GM10266 (cell line): Measurements from ENCODE around the gene B3GALT5.

Experiments
- DNase-seq: peaks from one replicate; pipeline ENCODE4 v3.0.0; 2012; ENCODE audit errors: extremely low spot score
- TF ChIP-seq, protein P1 (sequence below): IDR thresholded peaks from 2 replicates; pipeline ENCODE4 v1.5.1; 2012; ENCODE audit warnings: mild to moderate bottlenecking, low read depth; ENCODE audit not compliant: control insufficient read depth, insufficient read depth; ENCODE audit errors: missing control alignments

Gene B3GALT5

DNA sequence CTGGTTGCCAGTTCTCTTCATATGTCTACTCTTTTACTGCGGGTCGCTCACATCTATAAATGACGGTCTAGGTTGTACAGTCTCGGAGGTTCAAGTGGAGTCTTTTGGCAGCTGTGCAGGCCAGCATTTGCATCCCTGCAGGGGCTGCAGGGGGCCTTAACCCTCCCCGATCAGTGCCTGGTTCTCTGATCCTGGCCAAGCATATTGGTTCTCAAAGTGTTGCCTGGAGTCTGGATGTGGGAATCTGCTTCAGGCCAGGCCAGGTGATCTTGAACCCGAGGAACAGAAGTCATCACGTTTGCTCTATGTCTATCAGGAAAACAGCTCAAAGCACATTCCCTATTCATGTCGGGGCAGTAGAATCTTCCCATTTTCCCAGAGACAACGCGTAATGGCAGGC lies 21.8 kb downstream of the B3GALT5 start:
- no peak for DNase-seq
- TF ChIP-seq, protein P1, sequence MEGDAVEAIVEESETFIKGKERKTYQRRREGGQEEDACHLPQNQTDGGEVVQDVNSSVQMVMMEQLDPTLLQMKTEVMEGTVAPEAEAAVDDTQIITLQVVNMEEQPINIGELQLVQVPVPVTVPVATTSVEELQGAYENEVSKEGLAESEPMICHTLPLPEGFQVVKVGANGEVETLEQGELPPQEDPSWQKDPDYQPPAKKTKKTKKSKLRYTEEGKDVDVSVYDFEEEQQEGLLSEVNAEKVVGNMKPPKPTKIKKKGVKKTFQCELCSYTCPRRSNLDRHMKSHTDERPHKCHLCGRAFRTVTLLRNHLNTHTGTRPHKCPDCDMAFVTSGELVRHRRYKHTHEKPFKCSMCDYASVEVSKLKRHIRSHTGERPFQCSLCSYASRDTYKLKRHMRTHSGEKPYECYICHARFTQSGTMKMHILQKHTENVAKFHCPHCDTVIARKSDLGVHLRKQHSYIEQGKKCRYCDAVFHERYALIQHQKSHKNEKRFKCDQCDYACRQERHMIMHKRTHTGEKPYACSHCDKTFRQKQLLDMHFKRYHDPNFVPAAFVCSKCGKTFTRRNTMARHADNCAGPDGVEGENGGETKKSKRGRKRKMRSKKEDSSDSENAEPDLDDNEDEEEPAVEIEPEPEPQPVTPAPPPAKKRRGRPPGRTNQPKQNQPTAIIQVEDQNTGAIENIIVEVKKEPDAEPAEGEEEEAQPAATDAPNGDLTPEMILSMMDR, result no peak

DNA sequence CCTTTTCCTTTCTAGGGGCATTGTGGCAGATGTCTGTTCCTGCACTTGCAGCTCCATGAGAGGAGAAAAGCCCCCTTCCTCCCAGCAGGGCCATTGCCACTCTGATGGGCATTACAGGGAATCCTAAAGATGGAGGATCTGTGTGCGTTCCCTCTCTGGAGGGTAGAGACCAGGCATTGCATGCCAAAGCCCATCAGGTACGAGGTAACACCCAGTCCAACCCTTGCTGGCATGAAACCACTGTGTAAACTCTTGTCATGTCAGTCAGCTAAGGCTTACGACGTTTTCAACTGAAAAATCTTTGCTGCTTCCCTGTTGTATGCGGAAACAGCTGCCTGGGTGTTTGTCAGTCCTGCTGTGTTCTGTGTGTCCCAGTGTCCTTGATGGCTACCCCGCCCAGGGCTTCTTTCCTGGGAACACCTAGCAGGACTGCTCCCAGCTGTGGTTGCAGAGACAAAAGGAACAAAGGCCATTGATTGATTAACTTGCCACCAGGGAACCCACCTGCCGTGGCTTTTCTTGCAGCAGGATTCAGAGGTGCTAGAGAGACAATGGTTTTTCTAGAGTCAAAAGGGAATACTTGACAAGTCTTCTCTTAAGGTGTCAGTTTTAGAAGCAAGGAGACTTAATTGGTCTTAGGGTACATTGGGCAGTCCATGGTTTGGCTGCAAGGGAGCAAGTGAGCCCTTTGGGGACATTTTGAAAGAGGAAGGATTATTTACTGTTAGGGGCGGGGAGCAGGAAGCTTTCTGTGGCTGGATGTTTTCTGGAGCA lies 24.6 kb downstream of the B3GALT5 start:
- DNase-seq, result no peak
- TF ChIP-seq, protein P1, result no peak

DNA sequence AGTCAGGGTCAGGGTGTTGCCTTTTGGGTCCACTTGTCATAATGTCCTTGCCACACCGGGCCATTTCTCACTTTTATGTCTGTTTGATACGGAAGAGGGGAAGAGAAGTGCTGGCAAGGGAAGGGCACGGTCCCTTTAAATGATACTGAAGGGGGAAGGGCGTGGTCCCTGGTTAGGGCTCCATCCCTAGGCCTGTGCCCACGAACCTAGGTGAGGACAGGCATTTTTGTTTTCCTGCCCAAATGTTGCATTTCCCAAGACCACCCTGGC lies 25.2 kb downstream of the B3GALT5 start:
- DNase-seq, result no peak
- TF ChIP-seq, protein P1, result no peak

DNA sequence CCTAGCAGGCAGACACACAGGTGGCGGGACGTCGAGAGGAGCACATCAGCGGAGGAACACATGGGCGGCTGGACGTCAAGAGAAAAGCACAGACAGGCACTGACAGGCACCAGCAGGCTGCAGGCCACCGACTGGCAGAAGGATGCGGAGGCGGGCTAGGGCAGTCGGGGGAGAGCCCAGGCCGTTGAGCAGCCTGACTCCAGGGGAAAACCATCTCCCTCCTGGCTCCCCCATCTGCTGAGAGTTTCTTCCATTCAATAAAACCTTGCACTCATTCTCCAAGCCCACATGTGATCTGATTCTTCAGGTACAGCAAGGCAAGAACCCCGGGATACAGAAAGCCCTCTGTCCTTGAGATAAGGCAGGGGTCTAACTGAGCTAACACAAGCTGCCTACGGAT lies 25.5 kb downstream of the B3GALT5 start:
- DNase-seq, result no peak
- TF ChIP-seq, protein P1, result no peak

DNA sequence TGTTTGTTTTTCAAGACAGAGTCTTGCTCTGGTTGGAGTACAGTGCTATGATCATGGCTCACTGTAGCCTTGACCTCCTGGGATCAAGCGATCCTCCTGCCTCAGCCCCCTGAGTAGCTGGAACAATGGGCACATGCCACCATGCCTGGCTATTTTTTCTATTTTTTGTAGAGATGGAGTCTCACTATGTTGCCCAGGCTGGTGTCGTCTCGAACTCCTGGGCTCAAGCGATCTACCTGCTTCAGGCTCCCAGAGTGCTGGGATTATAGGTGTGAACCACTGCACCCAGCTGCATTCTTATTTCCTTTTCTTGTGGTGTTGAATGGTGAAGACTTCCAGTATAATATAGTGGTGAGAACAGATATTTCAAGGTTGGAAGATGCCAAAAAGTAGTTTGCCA lies 28.0 kb downstream of the B3GALT5 start:
- DNase-seq, result no peak
- TF ChIP-seq, protein P1, result no peak

DNA sequence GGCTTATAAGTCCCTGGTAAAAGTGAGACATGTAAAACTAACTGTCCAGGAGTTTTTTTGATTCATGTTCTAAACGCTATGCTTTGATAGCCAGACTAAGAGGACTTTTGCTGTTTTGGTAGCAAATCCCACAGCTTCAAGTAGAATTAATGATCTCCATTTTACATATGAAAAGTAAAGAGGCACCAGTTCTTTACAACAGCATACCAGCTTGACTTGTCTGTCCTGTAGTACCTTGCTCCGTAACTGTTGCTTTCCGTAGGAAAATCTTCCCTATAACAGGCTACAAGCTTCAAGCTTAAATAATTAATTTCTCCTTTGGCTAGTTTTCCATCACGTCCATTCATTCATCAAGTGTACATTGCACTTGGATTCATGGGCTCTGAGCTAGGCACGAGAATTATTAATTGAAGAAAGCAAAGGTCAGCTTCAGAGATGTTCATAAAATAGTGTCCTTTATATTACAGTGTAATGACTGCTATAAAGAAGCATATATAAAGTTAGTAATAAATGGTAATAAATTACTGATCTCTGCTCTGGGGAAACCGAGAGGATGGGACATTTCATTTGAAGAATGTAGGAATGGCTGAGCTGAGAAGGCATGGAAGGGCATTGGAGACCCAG lies 29.2 kb downstream of the B3GALT5 start:
- DNase-seq, result no peak

More for the DNA sequence above, 29.2 kb downstream of the B3GALT5 start:
- TF ChIP-seq, protein P1, result no peak
